A549 (cell line): ENCODE results near the gene TMEM171. TPM values are rescaled to one million over a fixed set of nuclear protein-coding genes. Genes with fewer than 3 reads are reported as not detected.

Source experiments
- ATAC-seq, 2 experiments: fragments of 200-7000 bp in 1 of 2; fragments of >200 bp in 1 of 2; cut with Nextera tagmentation in 1 of 2; cut with Tn5 transposase in 1 of 2; 3 replicates each; pipeline versions ENCODE4 v1.8.0 to v1.9.1; 2018 to 2020; ENCODE audit warnings: mild to moderate bottlenecking in 1 of 2, moderate library complexity in 1 of 2
- CTCF ChIA-PET: fragments of 300-600 bp; sonication (Branson Sonifier 250); formaldehyde crosslinking; extraction: SDS; loops from one replicate; lab custom pipeline; 2021; ENCODE audit warnings: antibody characterized with exemption, inconsistent platforms; lab: Yijun Ruan, JAX
- POLR2A ChIA-PET: fragments of 350-600 bp; formaldehyde crosslinking; extraction: SDS; loops from one replicate; lab custom pipeline; 2021; ENCODE audit warnings: antibody characterized with exemption, inconsistent platforms; lab: Yijun Ruan, JAX
- DNase-seq, 2 experiments: peaks; one replicate each; pipeline versions ENCODE4 v3.0.0 to v3.0.0-alpha.2; 2011 to 2016; ENCODE audit warnings: low read depth in 1 of 2, low spot score in 1 of 2
- FAIRE-seq: peaks from 2 replicates; lab custom pipeline; 2011; peaks lifted over from hg19 to GRCh38; lab: Jason Lieb, UNC
- H3K27ac ChIP-seq, 2 experiments: fragments of >200 bp; sonication (Bioruptor Twin); formaldehyde crosslinking; 3 replicates each; pipeline ENCODE4 v1.5.1; 2016 to 2017
- H3K4me1 ChIP-seq: fragments of >200 bp; sonication (Bioruptor Twin); formaldehyde crosslinking; 3 replicates; pipeline ENCODE4 v1.6.1; 2016
- H3K4me2 ChIP-seq: fragments of >200 bp; sonication (Bioruptor Twin); formaldehyde crosslinking; 3 replicates; pipeline ENCODE4 v1.6.1; 2016
- H3K4me3 ChIP-seq: fragments of >200 bp; sonication (Bioruptor Twin); formaldehyde crosslinking; 3 replicates; pipeline ENCODE4 v1.5.1; 2016
- H3K9me3 ChIP-seq: fragments of >200 bp; sonication (Bioruptor Twin); formaldehyde crosslinking; 3 replicates; pipeline ENCODE4 v1.6.1; 2016
- BHLHE40 ChIP-seq: IDR thresholded peaks from 2 replicates; pipeline ENCODE4 v1.6.1; 2012; ENCODE audit warnings: low read depth, low read length, inconsistent platforms
- CBX8 ChIP-seq: fragments of 200-600 bp; sonication (generic); IDR thresholded peaks from 2 replicates; pipeline ENCODE4 v1.6.1; 2016
- CEBPB ChIP-seq, 2 experiments: fragments of >200 bp in 1 of 2; sonication (Bioruptor Twin) in 1 of 2; formaldehyde crosslinking in 1 of 2; IDR thresholded peaks; 2 replicates each; pipeline ENCODE4 v1.6.1; 2012 to 2016
- CHD2 ChIP-seq: fragments of 150-350 bp; IDR thresholded peaks from 2 replicates; pipeline ENCODE4 v1.6.1; 2014; ENCODE audit warnings: low read length; ENCODE audit not compliant: partially characterized antibody
- CHD4 ChIP-seq: fragments of 200-600 bp; sonication (generic); IDR thresholded peaks from 2 replicates; pipeline ENCODE4 v1.6.1; 2016; ENCODE audit warnings: antibody characterized with exemption, mild to moderate bottlenecking, borderline replicate concordance
- EHMT2 ChIP-seq: fragments of 200-600 bp; sonication (generic); IDR thresholded peaks from 2 replicates; pipeline ENCODE4 v1.6.1; 2016; ENCODE audit warnings: antibody characterized with exemption, low read depth, mild to moderate bottlenecking, moderate library complexity
- EP300 ChIP-seq, 2 experiments: fragments of >200 bp; sonication (Bioruptor Twin); formaldehyde crosslinking; IDR thresholded peaks; 2 replicates in 1 of 2; 3 replicates in 1 of 2; pipeline ENCODE4 v1.6.1; 2016 to 2017
- ESRRA ChIP-seq: fragments of 150-350 bp; IDR thresholded peaks from 2 replicates; pipeline ENCODE4 v1.6.1; 2014; ENCODE audit warnings: mild to moderate bottlenecking, low read length, borderline replicate concordance
- FOSL2 ChIP-seq, 2 experiments: fragments of 450-650 bp in 1 of 2; fragments of >200 bp in 1 of 2; sonication (Bioruptor Twin) in 1 of 2; formaldehyde crosslinking; IDR thresholded peaks; 2 replicates each; pipeline versions ENCODE4 v1.5.0 to v1.6.1; 2016 to 2020; ENCODE audit warnings: mild to moderate bottlenecking in 1 of 2, moderate library complexity in 1 of 2
- HDAC2 ChIP-seq: fragments of 200-600 bp; sonication (generic); IDR thresholded peaks from 2 replicates; pipeline ENCODE4 v1.6.1; 2016
- HOXA7 ChIP-seq: fragments of 250-450 bp; sonication (Bioruptor Pico); IDR thresholded peaks from 2 replicates; pipeline ENCODE4 v1.5.0; 2020; ENCODE audit warnings: mild to moderate bottlenecking, moderate library complexity
- HOXB13 ChIP-seq: fragments of 250-450 bp; sonication (Bioruptor Pico); IDR thresholded peaks from 2 replicates; pipeline ENCODE4 v1.5.0; 2020; ENCODE audit warnings: low read depth, mild to moderate bottlenecking, moderate library complexity
- JUN ChIP-seq, 2 experiments: fragments of >200 bp; sonication (Bioruptor Twin); formaldehyde crosslinking; IDR thresholded peaks; 2 replicates in 1 of 2; 3 replicates in 1 of 2; pipeline ENCODE4 v1.6.1; 2016 to 2017
- JUNB ChIP-seq: fragments of >200 bp; sonication (Bioruptor Twin); formaldehyde crosslinking; IDR thresholded peaks from 2 replicates; pipeline ENCODE4 v1.6.1; 2016
- KDM5A ChIP-seq: fragments of 200-600 bp; sonication (generic); IDR thresholded peaks from 2 replicates; pipeline ENCODE4 v1.6.1; 2016; ENCODE audit warnings: antibody characterized with exemption, mild to moderate bottlenecking
- MYC ChIP-seq: IDR thresholded peaks from 2 replicates; pipeline ENCODE4 v1.6.1; 2012; ENCODE audit warnings: mild to moderate bottlenecking, inconsistent platforms, low read length, improper control_type of control experiment, borderline replicate concordance
- POLR2A ChIP-seq: IDR thresholded peaks from 2 replicates; pipeline ENCODE4 v1.6.1; 2012; ENCODE audit warnings: mild to moderate bottlenecking, low read length
- RAD21 ChIP-seq, 2 experiments: fragments of >200 bp in 1 of 2; sonication (Bioruptor Twin) in 1 of 2; formaldehyde crosslinking in 1 of 2; IDR thresholded peaks in 1 of 2; conservative IDR thresholded peaks in 1 of 2; 2 replicates in 1 of 2; 3 replicates in 1 of 2; pipeline ENCODE4 v1.6.1; 2012 to 2018; ENCODE audit warnings: inconsistent platforms in 1 of 2
- RCOR1 ChIP-seq: fragments of 150-350 bp; IDR thresholded peaks from 2 replicates; pipeline ENCODE4 v1.6.1; 2014; ENCODE audit warnings: antibody characterized with exemption, low read length, low read depth
- TFCP2L1 ChIP-seq: fragments of 250-450 bp; sonication (Bioruptor Pico); IDR thresholded peaks from 2 replicates; pipeline ENCODE4 v1.5.0; 2021; ENCODE audit warnings: mild to moderate bottlenecking
- TP53 ChIP-seq: fragments of 250-450 bp; sonication (Bioruptor Pico); IDR thresholded peaks from 2 replicates; pipeline ENCODE4 v1.5.0; 2021; ENCODE audit warnings: mild to moderate bottlenecking, moderate library complexity
- ZC3H11A ChIP-seq: fragments of 450-650 bp; IDR thresholded peaks from 2 replicates; pipeline ENCODE4 v1.6.1; 2014; ENCODE audit warnings: antibody characterized with exemption, mild to moderate bottlenecking
- ZFP36 ChIP-seq: fragments of 450-650 bp; IDR thresholded peaks from 2 replicates; pipeline ENCODE4 v1.6.1; 2014; ENCODE audit warnings: borderline replicate concordance; ENCODE audit not compliant: partially characterized antibody
- ZSCAN20 ChIP-seq: fragments of 250-450 bp; sonication (Bioruptor Pico); IDR thresholded peaks from 2 replicates; pipeline ENCODE4 v1.8.0; 2022; ENCODE audit warnings: mild to moderate bottlenecking, moderate library complexity
- WGBS: methylation state at CpG from one replicate; pipeline ENCODE4 v1.1.6; 2017; ENCODE audit errors: missing lambda C conversion rate; 5-methylcytosine and 5-hydroxymethylcytosine counted together
- polyA plus RNA-seq, 4 experiments: library from polyadenylated mRNA; depleted of rRNA in 3 of 4; stranded (reverse); fragments of >200 nt; fragmentation: RNase III in 1 of 4; extraction: RNeasy Plus Mini Kit Qiagen cat#74134 plus additional on column Dnase treatment in 1 of 4; gene quantifications; 2 replicates in 3 of 4; 3 replicates in 1 of 4; pipeline ENCODE4 v1.2.3, GENCODE V29; 2011 to 2017
- TF ChIP-seq, protein P1 (sequence below): IDR thresholded peaks from 2 replicates; pipeline ENCODE4 v1.6.1; 2012
- TF ChIP-seq, protein P2 (sequence below): fragments of 450-650 bp; IDR thresholded peaks from 2 replicates; pipeline ENCODE4 v1.6.1; 2014; ENCODE audit warnings: antibody characterized with exemption
- TF ChIP-seq, protein P3 (sequence below): IDR thresholded peaks from 2 replicates; pipeline ENCODE4 v1.6.1; 2012
- TF ChIP-seq, protein P4 (sequence below): IDR thresholded peaks from 2 replicates; pipeline ENCODE4 v1.6.1; 2012; ENCODE audit warnings: low read depth, borderline replicate concordance

The TMEM171 gene
- polyA plus RNA-seq, 2 of the 4 experiments (the other 2 are of a cell fraction) = 1.5 to 6.7 TPM

DNA sequence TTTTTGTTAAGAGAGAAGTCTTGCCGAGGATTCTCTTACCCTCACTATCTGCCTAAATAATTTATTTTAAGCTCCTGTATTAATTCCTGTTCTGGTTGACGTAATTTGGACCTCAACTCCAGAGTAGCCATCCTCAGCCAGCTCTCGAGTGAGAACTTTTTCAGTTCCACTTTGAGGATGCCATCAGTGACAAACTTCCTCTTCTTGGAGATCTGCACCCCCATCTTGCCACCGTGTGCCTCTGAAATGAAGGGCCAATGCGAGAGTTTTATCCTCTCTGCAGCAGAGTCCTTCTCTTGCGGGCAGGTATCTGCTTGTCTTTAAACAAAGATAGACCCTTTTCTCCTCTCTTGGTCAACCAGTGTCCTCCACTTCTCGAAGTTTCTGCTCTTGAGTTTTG is 33.1 kb downstream of the TMEM171 start:
- FAIRE-seq (no peak), ATAC-seq (no peak), DNase-seq (no peak)
- Histone ChIP-seq H3K4me3 (no peak overlapping the region), H3K9me3 (no peaks in the 10 kb centered on the region), H3K4me2 (no peak overlapping the region), H3K4me1 (no peaks in the 10 kb centered on the region), H3K27ac (no peak overlapping the region)
- WGBS = 48% methylated on average over 7 of the region's 7 CpGs
- CTCF ChIA-PET = interaction anchor here (0.9 to 1.9 kb wide), 5 partner anchors 22 to 298 kb away, joined by 3 to 6 read pairs (median 5); no protein-coding TSS in a partner anchor
- TF ChIP-seq TP53 (no peak), FOSL2 (IDR thresholded peaks at IDR 0.05) (no peak), FOSL2 (CRISPR knock-in tag; IDR thresholded peaks at IDR 0.05) (no peak), KDM5A (no peak), CHD4 (no peak), HOXA7 (CRISPR knock-in tag) (no peak), JUNB (no peak), ZSCAN20 (CRISPR knock-in tag) (no peak), BHLHE40 (no peak), CEBPB (IDR thresholded peaks at IDR 0.05) (no peak)
- POLR2A ChIA-PET = no interaction called here

DNA sequence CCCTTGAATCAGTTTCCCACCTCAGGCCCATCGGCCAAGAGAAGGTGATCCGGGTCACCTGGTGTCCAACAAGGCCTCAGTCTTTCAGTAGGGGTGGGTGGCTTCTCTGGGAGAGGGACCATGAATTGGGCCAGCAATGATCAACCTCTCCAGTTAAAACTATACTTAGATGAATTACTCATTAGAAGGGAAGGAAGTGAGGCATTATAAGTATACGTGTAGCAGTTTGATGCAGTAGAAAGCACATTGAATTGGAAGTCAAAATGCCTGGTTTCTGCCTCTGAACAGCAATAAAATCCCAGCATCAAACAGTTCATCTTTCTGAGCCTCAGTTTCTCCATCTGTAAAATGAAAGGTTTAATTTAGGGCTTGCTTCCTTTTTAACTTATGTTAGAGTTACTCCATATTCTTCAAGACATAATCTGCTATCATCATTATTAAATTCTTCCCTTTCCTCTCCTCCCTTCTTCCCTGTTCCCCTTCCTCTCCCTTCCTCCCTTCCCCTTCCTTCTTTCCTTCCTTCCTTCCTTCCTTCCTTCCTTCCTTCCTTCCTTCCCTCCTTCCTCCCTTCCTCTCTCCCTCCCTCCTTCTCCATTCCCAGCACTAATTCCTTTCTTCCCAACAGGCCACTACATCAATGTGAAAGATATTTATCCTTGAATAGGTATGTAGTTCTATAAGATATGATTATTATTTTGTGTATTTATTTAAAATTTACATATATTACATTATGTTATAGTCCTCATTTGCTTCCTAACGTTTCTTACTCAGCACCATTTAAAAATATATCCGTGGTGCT is 34.0 kb downstream of the TMEM171 start:
- FAIRE-seq (no peak), ATAC-seq (no peak), DNase-seq (no peak)
- Histone ChIP-seq H3K27ac (no peak overlapping the region), H3K4me2 (no peak overlapping the region), H3K9me3 (no peaks in the 10 kb centered on the region), H3K4me1 (no peaks in the 10 kb centered on the region), H3K4me3 (no peak overlapping the region)
- POLR2A ChIA-PET = no interaction called here
- CTCF ChIA-PET = interaction anchor here (1.6 to 1.9 kb wide), 3 partner anchors 62 to 297 kb away, joined by 5 to 6 read pairs (median 5); no protein-coding TSS in a partner anchor
- TF ChIP-seq ZFP36 (no peak), TFCP2L1 (CRISPR knock-in tag) (no peak), ESRRA (no peak), RCOR1 (no peak), ZC3H11A (no peak), CHD2 (no peak), POLR2A (no peak), EP300 (IDR thresholded peaks at IDR 0.05) (no peak), JUNB (no peak), JUN (IDR thresholded peaks at IDR 0.05) (no peak)
- TF ChIP-seq, protein P1, sequence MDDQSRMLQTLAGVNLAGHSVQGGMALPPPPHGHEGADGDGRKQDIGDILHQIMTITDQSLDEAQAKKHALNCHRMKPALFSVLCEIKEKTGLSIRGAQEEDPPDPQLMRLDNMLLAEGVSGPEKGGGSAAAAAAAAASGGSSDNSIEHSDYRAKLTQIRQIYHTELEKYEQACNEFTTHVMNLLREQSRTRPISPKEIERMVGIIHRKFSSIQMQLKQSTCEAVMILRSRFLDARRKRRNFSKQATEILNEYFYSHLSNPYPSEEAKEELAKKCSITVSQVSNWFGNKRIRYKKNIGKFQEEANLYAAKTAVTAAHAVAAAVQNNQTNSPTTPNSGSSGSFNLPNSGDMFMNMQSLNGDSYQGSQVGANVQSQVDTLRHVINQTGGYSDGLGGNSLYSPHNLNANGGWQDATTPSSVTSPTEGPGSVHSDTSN = no peak
- TF ChIP-seq, protein P2, sequence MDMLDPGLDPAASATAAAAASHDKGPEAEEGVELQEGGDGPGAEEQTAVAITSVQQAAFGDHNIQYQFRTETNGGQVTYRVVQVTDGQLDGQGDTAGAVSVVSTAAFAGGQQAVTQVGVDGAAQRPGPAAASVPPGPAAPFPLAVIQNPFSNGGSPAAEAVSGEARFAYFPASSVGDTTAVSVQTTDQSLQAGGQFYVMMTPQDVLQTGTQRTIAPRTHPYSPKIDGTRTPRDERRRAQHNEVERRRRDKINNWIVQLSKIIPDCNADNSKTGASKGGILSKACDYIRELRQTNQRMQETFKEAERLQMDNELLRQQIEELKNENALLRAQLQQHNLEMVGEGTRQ = no peak
- TF ChIP-seq, all 56 proteins: peak for 0
- WGBS = 62% methylated on average over 5 of the region's 5 CpGs

DNA sequence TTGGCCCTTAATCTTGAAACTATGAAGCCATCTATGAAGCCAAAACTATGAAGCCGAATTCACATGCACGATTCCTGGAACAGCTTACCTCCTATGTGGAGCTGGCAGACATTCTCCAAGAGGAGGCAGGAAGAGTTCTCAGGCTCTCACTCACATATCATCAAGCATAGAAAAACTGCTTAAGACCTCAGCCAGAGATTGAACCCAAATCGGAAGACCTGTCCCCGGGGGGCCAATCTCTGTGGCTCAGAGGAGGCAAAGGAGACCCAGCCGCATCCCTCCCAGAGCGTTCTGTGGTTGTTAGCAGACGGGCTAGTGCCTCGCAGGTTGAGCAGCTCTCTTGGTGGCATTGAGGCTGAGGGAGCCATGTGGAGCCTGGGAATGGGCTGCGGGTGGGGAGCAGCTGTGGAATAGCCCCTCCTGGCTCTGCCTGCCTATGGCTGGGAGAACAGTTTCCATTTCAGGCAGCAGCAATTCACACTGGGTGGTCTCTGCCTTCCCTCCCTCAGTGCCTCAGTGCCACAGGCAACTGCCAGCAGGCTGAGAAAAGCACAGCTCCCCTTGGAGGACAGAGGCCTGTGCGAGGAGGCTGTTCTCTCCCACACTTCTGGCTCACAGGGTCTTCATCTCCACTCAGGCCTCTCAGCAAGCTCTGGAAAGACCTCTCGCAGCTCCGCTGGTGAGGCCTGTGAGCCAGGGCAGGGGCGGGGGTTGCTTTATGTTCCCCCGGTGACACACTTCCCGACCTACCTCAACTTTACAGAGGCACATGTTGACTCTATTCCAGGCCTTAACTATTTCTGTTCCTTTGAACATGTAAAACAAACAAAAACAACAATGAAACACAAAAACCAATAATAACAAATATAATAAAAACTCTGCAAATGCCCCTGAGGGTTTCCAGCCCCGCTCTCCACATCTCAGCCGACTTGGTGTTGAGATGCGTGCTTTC is 35.2 kb downstream of the TMEM171 start:
- no peak overlapping the region for H3K27ac ChIP-seq
- no peak for DNase-seq
- no peak for ATAC-seq
- H3K4me3 ChIP-seq = no peak overlapping the region
- H3K4me1 ChIP-seq = no peaks in the 10 kb centered on the region
- H3K9me3 ChIP-seq = no peaks in the 10 kb centered on the region
- TF ChIP-seq, protein P3, sequence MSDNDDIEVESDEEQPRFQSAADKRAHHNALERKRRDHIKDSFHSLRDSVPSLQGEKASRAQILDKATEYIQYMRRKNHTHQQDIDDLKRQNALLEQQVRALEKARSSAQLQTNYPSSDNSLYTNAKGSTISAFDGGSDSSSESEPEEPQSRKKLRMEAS = no peak
- TF ChIP-seq CBX8 (no peak), HOXB13 (no peak), CEBPB (IDR thresholded peaks at IDR 0.05) (no peak), EHMT2 (no peak), MYC (no peak), HDAC2 (no peak), RAD21 (conservative IDR thresholded peaks at IDR 0.05 in 1 of 2, IDR thresholded peaks at IDR 0.05 in 1 of 2) (no peak), TFCP2L1 (CRISPR knock-in tag) (no peak), KDM5A (no peak)
- TF ChIP-seq, protein P4, sequence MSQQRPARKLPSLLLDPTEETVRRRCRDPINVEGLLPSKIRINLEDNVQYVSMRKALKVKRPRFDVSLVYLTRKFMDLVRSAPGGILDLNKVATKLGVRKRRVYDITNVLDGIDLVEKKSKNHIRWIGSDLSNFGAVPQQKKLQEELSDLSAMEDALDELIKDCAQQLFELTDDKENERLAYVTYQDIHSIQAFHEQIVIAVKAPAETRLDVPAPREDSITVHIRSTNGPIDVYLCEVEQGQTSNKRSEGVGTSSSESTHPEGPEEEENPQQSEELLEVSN = no peak
- TF ChIP-seq, all 56 proteins: peak for 0
- no peak overlapping the region for H3K4me2 ChIP-seq
- ChIA-PET CTCF (interaction anchor here (1.6 to 1.9 kb wide), 2 partner anchors 34 to 46 kb away, joined by 6 to 7 read pairs; no protein-coding TSS in a partner anchor), POLR2A (no interaction called here)
- WGBS = 64% methylated on average over 14 of the region's 18 CpGs
- FAIRE-seq = no peak
